Subcutaneous abdominal adipose tissue (tissue), 5 donors: ENCODE data around the gene TAS2R38.
"Not testable (repeated sequence)": the region's sequence is repeated elsewhere in the genome, so short reads cannot be mapped to it uniquely, and the experiment has no call there.

Source experiments
- H3K27ac ChIP-seq: one replicate; pipeline ENCODE4 v1.7.0; 2013; ENCODE audit warnings: low read depth, mild to moderate bottlenecking, inconsistent platforms, low read length, moderate library complexity
- H3K27me3 ChIP-seq, 5 donors: one replicate each; pipeline ENCODE4 v1.7.0; 2013; ENCODE audit warnings: low read length in 5 of 5, inconsistent platforms in 1 of 5; ENCODE audit not compliant: control insufficient read depth in 5 of 5, insufficient read depth in 4 of 5
- H3K36me3 ChIP-seq, 5 donors: one replicate each; pipeline ENCODE4 v1.7.0; 2013; ENCODE audit warnings: low read length in 5 of 5; ENCODE audit not compliant: control insufficient read depth in 5 of 5, insufficient read depth in 5 of 5
- H3K4me1 ChIP-seq, 5 donors: one replicate each; pipeline ENCODE4 v1.7.0; 2013; ENCODE audit warnings: low read length in 5 of 5, mild to moderate bottlenecking in 3 of 5, moderate library complexity in 1 of 5; ENCODE audit not compliant: control insufficient read depth in 5 of 5, insufficient read depth in 5 of 5
- H3K4me3 ChIP-seq, 5 donors: one replicate each; pipeline ENCODE4 v1.7.0; 2013; ENCODE audit warnings: low read length in 5 of 5, low read depth in 1 of 5
- H3K9ac ChIP-seq, 5 donors: one replicate each; pipeline ENCODE4 v1.7.0; 2013; ENCODE audit warnings: low read length in 5 of 5, mild to moderate bottlenecking in 4 of 5, moderate library complexity in 3 of 5
- H3K9me3 ChIP-seq, 5 donors: one replicate each; pipeline ENCODE4 v1.7.0; 2013; ENCODE audit warnings: low read length in 5 of 5; ENCODE audit not compliant: control insufficient read depth in 5 of 5
- donor health status: healthy.
- donor health status: healthy.
- donor health status: healthy.
- donor health status: healthy.
- donor health status: healthy.

Gene TAS2R38

GRCh38 chr7:141999058-141999623 is 25.6 kb upstream of the TAS2R38 start:
- no peaks in the 10 kb centered on the region for H3K36me3 ChIP-seq
- no peaks in the 10 kb centered on the region for H3K9me3 ChIP-seq
- H3K9ac ChIP-seq: no peak overlapping the region
- no peak overlapping the region for H3K27ac ChIP-seq
- H3K4me1 ChIP-seq: no peaks in the 10 kb centered on the region
- H3K27me3 ChIP-seq: no peaks in the 10 kb centered on the region
- no peak overlapping the region for H3K4me3 ChIP-seq

- Histone ChIP-seq H3K27me3 (no peaks in the 10 kb centered on the region), H3K4me3 (no peak overlapping the region), H3K27ac (no peak overlapping the region), H3K9ac (no peak overlapping the region), H3K9me3 (no peaks in the 10 kb centered on the region), H3K4me1 (no peaks in the 10 kb centered on the region), H3K36me3 (no peaks in the 10 kb centered on the region)
Measured at GRCh38 chr7:141993354-141993753, 19.8 kb upstream of the TAS2R38 start.

DNA sequence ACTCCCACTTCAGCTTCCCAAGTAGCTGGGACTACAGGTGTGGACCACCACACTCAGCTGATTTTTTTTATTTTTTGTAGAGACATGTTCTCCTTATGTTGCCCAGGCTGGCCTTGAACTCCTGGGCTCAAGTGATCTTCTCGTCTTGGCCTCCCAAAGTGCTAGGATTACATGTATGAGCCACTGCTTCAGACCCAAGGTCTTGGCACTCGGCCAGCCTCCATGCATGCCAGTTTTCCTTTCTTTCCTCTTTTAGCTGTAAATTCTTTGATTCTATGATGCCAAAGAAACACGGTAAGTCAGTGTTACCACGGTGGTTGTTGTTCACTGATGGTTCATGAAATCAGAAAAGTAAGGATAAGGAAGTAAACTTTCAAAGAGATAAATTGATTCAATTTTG is 19.1 kb upstream of the TAS2R38 start:
- Histone ChIP-seq H3K4me1 (no peaks in the 10 kb centered on the region), H3K27ac (no peak overlapping the region), H3K9ac (no peak overlapping the region), H3K4me3 (no peak overlapping the region), H3K27me3 (no peaks in the 10 kb centered on the region), H3K9me3 (no peaks in the 10 kb centered on the region), H3K36me3 (no peaks in the 10 kb centered on the region)

GRCh38 chr7:141992156-141992555 is 18.6 kb upstream of the TAS2R38 start:
- no peaks in the 10 kb centered on the region for H3K9me3 ChIP-seq
- H3K27me3 ChIP-seq: no peaks in the 10 kb centered on the region
- no peak overlapping the region for H3K4me3 ChIP-seq
- H3K9ac ChIP-seq: no peak overlapping the region
- H3K36me3 ChIP-seq: no peaks in the 10 kb centered on the region
- H3K27ac ChIP-seq: no peak overlapping the region
- H3K4me1 ChIP-seq: no peaks in the 10 kb centered on the region

DNA sequence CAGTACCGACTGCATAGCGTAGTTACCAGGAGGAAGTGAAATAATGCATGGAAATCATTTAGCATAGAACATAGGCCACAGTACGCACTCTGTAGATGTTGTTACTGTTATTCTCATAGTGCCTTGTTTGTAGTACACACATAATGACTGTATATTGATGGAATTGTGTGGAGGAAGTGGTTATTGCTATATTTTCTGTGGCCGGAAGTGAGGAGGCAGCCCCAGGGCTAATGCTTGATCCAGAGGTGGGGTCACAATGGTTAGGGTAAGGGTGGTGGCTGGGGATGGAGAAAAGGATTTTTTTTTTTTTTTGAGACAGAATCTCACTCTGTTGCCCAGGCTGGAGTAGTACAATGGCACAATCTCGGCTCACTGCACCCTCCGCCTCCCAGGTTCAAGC is 17.6 kb upstream of the TAS2R38 start:
- Histone ChIP-seq H3K4me1 (no peaks in the 10 kb centered on the region), H3K9me3 (no peaks in the 10 kb centered on the region), H3K9ac (no peak overlapping the region), H3K36me3 (no peaks in the 10 kb centered on the region), H3K27me3 (no peaks in the 10 kb centered on the region), H3K4me3 (no peak overlapping the region), H3K27ac (no peak overlapping the region)

DNA sequence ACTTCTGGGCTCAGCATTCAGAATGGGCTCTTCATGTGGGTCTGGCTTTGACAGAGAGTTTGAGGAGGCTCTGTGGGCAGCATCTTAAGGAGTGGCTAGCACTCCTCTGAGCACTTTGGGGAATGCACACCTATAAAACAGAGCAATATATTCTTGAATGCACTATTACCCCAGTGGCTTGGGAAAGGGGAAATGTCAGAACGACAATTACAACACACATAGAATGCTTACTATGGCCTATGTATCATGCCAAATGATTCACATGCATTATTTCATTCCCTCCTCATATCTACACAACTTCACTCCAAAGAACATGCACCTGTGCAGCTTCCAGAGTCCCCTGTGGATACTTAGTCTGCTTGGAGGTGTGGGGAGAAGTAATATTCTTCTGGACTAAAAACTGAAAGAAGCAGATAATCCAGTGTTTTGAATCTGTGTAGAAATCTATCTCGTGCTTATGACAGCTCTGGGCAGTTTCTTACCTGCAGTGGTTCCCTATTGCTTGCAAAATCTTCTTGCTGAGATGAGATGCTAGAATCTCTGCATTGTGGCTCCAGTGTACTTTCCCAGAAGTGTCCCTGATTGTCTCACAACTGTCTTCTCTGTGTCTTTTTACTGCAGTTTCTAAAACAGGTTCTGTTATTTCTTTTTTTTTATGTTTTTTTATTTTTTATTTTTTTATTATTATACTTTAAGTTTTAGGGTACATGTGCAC is 16.6 kb upstream of the TAS2R38 start:
- no peak overlapping the region for H3K27ac ChIP-seq
- no peaks in the 10 kb centered on the region for H3K36me3 ChIP-seq
- no peak overlapping the region for H3K9ac ChIP-seq
- no peaks in the 10 kb centered on the region for H3K9me3 ChIP-seq
- no peaks in the 10 kb centered on the region for H3K27me3 ChIP-seq
- no peak overlapping the region for H3K4me3 ChIP-seq
- no peaks in the 10 kb centered on the region for H3K4me1 ChIP-seq

DNA sequence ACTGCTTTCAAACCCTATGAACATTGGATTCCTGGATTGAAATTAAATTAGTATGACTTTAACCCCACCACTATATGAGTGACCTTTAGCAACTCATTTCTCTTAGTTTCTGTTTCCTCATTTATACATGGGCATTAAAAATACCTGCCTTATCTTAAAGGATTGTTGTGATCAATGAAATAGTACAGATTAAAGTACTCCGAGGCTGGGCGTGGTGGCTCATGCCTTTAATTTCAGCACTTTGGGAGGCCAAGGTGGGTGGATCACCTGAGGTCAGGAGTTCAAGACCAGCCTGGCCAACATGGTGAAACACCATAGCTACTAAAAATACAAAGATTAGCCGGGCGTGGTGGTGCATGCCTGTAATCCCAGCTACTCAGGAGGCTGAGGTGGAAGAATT is 14.2 kb upstream of the TAS2R38 start:
- not testable (repeated sequence) for H3K36me3 ChIP-seq, H3K9ac ChIP-seq, H3K4me1 ChIP-seq, H3K27ac ChIP-seq, H3K4me3 ChIP-seq, H3K27me3 ChIP-seq, H3K9me3 ChIP-seq

GRCh38 chr7:141986923-141987322 is 13.3 kb upstream of the TAS2R38 start:
- H3K27me3 ChIP-seq: no peaks in the 10 kb centered on the region
- H3K4me1 ChIP-seq: no peaks in the 10 kb centered on the region
- H3K36me3 ChIP-seq: no peaks in the 10 kb centered on the region
- H3K4me3 ChIP-seq: no peak overlapping the region
- no peak overlapping the region for H3K9ac ChIP-seq
- no peaks in the 10 kb centered on the region for H3K9me3 ChIP-seq
- no peak overlapping the region for H3K27ac ChIP-seq

GRCh38 chr7:141985926-141986325 is 12.4 kb upstream of the TAS2R38 start:
- H3K27ac ChIP-seq, H3K9me3 ChIP-seq, H3K4me3 ChIP-seq, H3K36me3 ChIP-seq, H3K9ac ChIP-seq, H3K27me3 ChIP-seq, H3K4me1 ChIP-seq: not testable (repeated sequence)

- Histone ChIP-seq H3K9me3 (no peaks in the 10 kb centered on the region), H3K4me1 (peaks cover 0 to 6% (median 5%) of the 10 kb centered on the region in 5 donors), H3K9ac (no peak overlapping the region), H3K27me3 (no peaks in the 10 kb centered on the region), H3K4me3 (no peak overlapping the region), H3K36me3 (no peaks in the 10 kb centered on the region), H3K27ac (no peak overlapping the region)
Measured at GRCh38 chr7:141979568-141979967, 6.0 kb upstream of the TAS2R38 start.
